HG02970 (cell line): ENCODE results near the gene KRTAP10-9.
"Not testable (repeated sequence)": the region's sequence is repeated elsewhere in the genome, so short reads cannot be mapped to it uniquely, and the experiment has no call there.

Experiments used
- ATAC-seq: cut with Tn5 transposase; IDR thresholded peaks from one replicate; pipeline ENCODE4 v1.9.1; 2021; ENCODE audit warnings: mild to moderate bottlenecking, moderate library complexity, moderate number of reproducible peaks; ENCODE audit not compliant: unreplicated experiment, low FRiP score

Gene KRTAP10-9

GRCh38 chr21:44594406-44594916 is 32.4 kb upstream of the KRTAP10-9 start:
- ATAC-seq, result no peak

GRCh38 chr21:44595524-44595923 is 31.4 kb upstream of the KRTAP10-9 start:
- no peak for ATAC-seq

GRCh38 chr21:44596068-44596725 is 30.7 kb upstream of the KRTAP10-9 start:
- no peak for ATAC-seq

GRCh38 chr21:44598061-44598460 is 28.8 kb upstream of the KRTAP10-9 start:
- no peak for ATAC-seq

DNA sequence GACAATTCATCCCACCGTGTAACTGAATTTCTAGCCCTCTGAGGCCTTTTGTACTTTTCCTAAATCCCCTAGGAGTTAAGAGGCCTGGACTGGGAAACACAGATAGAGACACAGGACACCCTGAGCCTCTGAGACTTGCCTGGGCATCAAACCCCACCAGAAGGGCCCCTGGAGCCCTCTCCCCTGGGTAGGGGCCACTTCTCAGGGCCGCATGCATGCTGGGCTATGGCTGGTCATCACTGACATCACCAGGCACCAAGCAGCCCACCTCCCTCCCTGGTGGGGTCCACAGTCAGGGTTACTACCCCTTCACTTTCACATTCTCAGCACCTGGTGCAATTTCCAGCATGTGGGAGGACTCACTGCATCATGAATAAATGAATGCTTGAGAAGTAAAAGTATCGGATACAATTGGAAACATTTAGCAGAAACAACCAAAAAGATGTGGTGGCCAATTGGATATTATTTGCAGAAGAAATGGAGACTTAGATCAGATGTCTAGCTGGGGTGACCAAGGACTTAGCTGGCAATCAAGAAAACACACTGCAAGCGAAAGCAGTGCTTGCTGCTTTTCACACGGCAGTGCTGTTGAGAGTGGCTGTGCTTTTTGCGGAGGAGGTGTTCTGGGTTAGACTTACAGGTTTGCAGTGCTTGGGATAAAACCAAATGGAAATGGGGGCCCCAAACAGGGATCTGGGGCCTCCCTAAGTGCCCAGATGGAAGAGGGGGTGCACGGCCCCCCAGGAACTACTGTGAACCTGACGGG is 27.4 kb upstream of the KRTAP10-9 start:
- no peak for ATAC-seq

DNA sequence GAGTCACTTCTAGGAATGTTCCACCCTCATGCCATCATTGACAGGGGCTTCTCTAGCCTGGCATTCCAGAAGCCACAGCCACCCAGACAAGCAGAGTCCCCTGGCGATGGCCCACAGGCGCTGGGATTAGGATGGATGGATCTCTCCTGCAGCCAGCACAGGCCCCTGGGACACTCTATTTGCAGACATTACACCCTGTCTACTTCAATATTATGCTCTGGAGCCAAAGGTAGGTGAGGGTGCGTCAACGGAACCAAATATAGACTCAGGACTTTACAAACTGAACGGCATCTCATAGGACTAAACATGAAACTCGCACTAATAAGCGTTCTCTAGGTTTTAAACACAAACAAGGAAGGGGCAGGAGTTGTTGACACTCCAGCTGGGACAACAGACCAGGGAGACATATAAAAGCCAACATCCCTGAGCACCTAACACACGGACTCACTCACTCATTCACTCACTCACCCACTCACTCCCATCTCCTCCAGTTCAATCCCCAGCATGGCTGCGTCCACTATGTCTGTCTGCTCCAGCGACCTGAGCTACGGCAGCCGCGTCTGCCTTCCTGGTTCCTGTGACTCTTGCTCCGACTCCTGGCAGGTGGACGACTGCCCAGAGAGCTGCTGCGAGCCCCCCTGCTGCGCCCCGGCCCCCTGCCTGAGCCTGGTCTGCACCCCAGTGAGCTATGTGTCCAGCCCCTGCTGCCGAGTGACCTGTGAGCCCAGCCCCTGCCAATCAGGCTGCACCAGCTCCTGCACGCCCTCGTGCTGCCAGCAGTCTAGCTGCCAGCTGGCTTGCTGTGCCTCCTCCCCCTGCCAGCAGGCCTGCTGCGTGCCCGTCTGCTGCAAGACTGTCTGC is 26.5 kb upstream of the KRTAP10-9 start, which contains the start of gene KRTAP10-7:
KRTAP10-7 (plus strand) TSS at position 480 of the 861 bp plus-strand sequence; CDS start at position 505, 25 bp downstream.
- not testable (repeated sequence) for ATAC-seq

GRCh38 chr21:44601091-44601490 is 25.8 kb upstream of the KRTAP10-9 start:
- ATAC-seq, result not testable (repeated sequence)

DNA sequence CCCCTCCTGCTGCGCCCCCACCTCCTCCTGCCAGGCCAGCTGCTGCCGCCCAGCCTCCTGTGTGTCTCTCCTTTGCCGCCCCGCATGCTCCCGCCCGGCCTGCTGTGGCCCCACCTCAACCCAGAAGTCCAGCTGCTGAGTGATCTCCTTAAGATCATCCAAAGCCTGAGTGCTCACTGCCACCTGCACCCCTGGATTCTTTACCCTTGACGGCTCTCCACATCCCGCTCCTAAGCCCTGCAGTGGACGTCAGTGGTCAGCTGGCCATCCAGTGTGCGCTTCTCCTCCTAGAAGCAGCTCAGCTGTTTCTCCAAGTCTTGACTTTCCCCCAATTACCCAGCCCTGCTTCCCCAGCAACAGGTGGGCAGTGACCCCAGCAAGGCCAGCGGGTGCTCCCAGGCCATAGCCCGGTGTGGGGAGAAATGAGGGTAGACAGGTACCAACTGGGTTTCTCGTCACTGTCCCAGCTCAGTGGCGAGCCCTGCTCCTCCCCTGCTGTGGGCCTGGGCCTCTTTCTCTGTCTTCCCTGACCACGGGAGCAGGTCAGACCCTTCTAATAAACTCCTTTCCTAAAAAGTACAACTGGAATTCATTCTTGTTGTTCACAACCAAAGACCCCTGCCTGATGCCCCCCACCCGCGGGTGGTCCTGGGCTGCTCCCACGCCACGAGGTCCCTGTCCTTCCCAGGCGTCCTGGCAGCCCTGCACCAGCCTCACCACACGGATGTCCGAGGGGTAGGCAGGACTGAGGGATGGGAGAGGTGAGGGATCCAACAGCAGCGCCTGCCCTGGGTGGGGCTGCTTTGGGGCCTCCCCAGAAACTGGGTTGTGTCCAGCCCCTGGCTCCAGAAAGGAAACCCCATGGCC is 25.1 kb upstream of the KRTAP10-9 start:
- no peak for ATAC-seq

GRCh38 chr21:44602463-44602850 is 24.4 kb upstream of the KRTAP10-9 start:
- ATAC-seq, result no peak

GRCh38 chr21:44603109-44603875 is 23.6 kb upstream of the KRTAP10-9 start:
- no peak for ATAC-seq

- no peak for ATAC-seq
These were observed 23.0 kb upstream of the KRTAP10-9 start for GRCh38 chr21:44603911-44604310.

GRCh38 chr21:44606495-44606894 is 20.4 kb upstream of the KRTAP10-9 start:
- ATAC-seq, result no peak

- no peak for ATAC-seq
These were observed 17.7 kb upstream of the KRTAP10-9 start for GRCh38 chr21:44609193-44609592.

DNA sequence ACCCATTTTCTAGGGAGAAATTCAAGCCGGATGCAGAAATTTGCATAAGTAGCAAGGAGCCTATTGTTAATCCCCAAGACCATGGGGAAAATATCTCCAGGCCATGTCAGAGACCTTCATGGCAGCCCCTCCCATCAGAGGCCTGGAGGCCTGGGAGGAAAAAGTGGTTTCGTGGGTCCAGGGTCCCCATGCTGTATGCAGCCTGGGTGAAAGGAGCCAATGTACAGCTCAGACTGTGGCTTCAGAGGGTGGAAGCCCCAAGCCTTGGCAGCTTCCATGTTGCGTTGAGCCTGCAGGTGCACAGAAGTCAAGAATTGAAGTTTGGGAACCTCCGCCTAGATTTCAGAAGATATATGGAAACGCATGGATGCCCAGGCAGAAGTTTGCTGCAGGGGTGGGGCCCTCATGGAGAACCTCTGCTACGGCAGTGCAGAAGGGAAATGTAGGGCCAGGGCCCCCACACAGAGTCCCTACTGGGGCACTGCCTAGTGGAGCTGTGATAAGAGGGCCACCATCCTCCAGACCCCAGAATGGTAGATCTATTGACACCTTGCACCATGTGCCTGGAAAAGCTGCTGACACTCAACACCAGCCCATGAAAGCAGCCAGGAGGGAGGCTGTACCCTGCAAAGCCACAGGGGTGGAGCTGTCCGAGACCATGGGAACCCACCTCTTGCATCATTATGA is 16.6 kb upstream of the KRTAP10-9 start:
- not testable (repeated sequence) for ATAC-seq

DNA sequence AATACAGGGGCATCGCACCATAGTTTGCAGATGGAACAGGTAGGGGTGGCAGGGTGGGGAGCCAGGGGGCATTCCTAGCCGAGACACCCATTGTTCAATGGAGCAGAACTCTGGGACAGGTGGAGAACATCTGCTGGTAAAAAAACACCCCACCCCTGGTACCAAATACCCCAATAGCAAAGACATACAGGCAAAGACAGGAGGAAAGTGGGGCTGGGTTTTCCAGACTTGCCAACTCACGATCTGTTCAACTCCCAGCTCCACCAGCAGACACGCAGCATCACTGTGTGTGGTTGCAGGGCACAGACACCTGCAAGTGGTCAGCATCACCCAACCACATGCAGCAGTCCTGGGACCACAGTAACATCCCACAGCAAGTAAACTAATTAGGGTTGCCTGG is 15.3 kb upstream of the KRTAP10-9 start:
- no peak for ATAC-seq

GRCh38 chr21:44612029-44612486 is 14.8 kb upstream of the KRTAP10-9 start, which contains the start of gene KRTAP10-8:
Gene KRTAP10-8, plus strand, starts transcription at chr21:44612079. Its CDS starts 22 bp downstream, at chr21:44612101.
- no peak for ATAC-seq

DNA sequence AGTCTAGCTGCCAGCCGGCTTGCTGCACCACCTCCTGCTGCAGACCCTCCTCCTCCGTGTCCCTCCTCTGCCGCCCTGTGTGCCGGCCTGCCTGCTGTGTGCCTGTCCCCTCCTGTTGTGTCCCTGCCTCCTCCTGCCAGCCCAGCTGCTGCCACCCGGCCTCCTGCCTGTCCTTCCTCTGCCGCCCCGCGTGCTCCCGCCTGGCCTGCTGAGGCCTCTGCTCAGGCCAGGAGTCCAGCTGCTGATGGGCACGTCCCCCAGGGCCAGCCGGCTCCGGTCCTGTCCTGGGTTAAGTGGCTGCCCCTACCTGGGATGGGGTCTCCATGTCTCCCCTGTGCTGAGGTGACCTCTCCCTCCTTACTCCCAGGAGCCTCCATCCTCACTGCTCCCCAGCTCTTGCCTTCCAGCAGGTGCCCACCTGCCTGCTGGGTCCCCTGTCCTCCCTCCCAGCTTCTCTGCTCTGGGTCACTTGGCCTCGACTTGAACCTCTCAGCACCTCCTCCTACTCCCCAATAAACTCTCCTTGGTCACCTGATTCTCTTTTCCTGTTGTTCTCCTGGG is 14.1 kb upstream of the KRTAP10-9 start:
- no peak for ATAC-seq
